SW480 (cell line): ENCODE measurements around the gene CXCR3.
"Not testable (repeated sequence)": the region's sequence is repeated elsewhere in the genome, so short reads cannot be mapped to it uniquely, and the experiment has no call there.

Experiments
- DNase-seq: peaks from one replicate; pipeline ENCODE4 v3.0.0-alpha.2; 2016; ENCODE audit warnings: low spot score

CXCR3 gene

DNA sequence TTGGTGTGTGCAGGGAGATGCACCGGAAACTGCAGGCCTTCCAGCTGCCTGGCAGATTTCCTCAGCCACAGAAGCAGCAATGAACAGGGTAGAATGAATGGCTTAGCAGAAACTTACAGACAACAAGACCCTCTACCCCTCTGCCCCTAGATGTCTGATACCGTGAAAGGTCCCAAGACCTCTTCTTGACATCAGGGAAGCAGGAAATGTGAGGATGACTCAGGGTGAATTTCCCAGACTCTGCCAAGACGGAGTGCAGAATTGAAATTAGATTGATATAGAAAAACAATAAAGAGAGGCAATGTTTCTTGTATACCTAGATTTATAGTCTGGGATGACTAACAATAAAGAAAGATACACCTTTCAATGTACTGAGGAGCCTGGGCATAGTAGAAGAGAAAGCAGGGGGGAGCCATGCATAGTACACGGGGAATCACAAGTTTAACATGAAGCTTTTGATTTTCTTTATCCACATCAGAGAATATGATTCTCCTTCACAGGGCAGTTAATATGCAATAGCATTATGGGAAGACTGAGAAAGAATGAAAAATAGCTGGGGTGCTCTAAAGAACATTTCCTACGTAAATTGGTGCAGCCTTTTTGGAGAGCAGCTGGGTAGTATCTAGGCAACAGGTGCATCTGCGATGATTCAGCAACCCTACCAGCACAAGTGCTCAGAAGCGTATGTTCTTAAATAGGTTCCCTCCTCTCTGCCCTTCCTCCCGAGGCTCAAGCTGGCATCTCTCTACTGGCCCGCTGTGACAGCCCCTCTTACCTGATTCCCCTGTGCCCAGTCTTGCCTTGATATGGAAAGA is 18.3 kb upstream of the CXCR3 start:
- DNase-seq = no peak

DNA sequence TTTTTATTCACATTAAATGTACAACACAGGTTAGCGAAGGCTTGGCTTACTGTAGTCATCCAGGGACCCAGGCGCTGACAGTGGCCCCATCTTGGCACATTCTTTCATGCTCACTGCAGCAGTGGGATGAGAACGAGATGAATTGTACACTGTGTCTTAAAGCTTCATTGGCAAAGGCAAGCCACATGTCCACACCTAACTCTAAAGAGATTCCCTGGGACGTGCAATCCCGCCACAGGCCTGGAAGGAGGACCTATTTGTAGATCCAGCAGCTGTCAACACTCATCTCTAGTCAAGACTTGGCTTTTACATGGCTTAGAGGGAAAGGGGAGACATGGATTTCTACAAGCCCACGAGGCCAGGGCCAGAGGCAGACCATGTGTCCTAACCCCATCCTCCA is 16.1 kb upstream of the CXCR3 start:
- no peak for DNase-seq

DNA sequence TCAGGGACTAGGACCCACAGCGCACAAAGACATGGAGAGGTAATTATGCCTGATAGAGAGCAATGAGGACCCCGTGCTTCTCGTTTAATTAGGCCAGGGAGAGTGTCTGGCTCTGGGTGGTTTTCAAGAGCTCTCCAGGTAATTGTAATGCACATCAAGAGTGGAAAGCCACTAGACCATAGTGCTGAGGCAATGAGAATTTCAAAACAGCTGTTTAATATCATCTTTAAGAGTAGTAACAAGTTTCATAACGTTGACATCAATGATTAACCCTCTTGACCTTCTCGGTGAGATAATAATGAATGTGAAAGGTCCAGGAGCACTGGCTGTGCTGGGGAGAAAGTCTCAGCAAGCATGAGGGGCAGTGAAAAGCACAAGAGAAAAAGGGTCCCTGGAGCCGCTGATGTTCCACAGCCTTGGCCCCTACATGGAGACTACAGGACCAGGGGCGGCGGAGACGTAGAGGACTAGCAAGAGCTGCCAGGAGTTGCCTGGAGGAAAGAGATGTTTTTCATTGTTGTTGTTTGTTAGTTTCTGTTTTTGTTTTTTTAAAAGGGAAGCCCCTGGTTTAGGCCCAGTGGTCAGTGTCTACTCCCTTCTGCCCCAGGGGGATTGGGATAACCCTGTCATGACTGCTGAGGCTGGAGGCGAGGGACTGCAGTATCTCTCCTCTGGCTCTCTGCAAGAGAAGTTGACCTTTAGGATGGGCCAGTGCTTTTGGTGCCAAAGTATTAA is 14.8 kb upstream of the CXCR3 start:
- no peak for DNase-seq

DNA sequence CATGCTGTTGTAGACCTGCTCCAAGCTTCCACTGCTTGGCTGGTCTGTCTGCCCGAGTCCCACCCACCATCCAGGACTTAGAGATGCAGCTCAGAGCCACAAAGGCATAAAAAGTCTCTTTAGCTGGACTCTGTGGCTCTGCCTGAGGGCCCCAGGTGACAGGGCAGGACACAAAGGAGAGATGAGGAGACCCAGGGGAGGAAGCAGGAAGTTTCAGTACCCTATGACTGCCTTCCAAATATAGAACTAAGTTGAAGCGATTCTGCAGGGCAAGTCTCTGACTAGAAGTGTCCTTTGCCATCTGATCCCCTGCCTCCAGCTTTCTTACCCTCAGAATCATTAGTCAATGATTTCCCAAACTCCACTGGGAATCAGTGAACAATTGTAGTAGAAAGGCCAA is 11.2 kb upstream of the CXCR3 start:
- DNase-seq = no peak

DNA sequence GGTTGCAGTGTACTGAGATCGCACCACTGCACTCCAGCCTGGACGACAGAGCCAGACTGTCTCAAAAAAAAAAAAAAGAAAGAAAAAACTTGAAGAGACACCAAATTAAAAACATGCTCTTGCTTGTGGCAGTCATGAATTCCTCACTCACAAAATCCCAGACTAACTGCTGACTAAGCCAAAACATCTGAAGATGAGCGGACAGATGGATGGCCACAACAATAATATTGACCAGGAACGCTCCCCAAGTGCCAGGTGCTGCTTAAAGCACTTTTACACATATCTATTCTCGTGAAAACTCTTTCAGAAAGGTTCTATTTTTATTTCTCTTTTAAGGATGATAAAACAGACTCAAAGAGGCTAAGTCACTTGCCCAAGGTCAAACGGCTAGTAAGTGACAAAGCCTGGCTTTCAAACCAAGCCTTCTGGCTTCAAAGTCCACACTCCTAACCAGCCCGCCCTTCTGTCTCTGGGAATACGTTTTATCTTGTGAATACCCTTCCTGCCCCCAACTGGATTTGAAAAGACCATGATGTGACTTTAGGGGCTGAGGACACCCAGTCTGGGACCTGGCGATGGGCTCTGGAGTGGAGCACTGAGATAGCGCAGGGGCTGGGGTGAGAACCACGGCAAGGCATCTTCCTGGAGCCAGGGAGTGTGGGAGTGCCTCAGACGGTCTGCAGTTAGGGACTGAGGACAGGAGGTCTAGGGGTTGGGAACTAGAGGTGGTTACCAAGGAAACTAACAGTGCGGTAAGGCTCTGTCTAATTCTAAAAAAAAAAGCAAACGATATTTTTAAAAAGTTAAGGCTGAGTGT is 9.5 kb upstream of the CXCR3 start:
- DNase-seq = no peak

DNA sequence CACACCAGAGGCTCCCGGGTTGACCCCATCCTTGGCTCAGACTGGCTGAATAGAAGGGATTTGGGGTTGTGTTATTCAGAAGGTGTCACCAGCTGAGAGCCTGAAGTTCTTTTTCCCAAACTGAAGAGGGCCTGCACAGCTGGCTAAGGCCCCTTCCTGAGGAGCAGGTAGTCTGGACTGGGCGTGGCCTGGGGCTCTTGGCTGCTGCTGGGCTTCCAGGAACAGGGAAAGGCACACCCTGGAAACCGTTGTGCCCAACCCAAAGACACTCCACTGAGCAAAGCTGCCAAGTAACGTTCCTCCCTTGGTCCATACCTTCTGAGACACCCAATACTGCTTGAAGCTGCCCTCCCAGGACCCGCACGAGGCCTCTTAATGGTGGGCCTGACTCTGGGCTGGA is 8.3 kb upstream of the CXCR3 start:
- no peak for DNase-seq

DNA sequence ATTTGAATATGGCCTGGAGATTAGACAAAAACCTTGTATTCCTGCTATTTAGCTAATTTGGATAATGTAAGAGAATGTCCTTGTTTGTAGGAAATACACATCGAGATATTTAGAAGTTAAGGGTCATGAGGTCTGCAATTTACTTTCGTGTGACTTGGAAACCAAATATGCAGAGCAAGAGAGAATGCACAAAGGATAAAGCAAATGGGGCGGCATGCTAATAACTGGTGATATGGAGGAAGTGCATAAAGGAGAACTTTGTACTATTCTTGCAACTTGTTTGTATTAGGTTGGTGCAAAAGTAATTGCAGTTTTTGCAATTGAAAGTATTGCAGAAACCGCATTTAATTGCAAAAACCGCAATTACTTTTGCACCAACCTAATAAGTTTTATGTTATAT is 7.2 kb upstream of the CXCR3 start:
- no peak for DNase-seq

DNA sequence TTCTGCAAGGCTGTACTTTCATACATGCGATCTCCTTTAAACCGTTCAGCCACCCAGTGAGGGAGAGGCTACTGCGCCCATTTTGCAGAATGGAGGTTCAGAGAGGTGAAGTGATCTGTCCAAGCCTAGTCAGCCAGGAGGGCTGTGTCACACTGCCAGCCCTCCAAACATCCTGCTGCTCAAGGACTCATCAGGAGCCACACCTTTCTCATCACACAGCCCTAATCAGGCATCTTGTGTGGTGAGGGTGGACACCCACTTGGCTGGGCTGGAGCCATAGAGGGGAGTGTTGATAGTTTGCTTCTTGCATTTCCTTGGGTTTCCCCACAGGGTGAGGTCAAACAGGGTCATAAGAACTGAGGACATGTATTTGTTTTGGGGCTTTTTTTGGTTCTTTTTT is 5.4 kb upstream of the CXCR3 start:
- DNase-seq = no peak

DNA sequence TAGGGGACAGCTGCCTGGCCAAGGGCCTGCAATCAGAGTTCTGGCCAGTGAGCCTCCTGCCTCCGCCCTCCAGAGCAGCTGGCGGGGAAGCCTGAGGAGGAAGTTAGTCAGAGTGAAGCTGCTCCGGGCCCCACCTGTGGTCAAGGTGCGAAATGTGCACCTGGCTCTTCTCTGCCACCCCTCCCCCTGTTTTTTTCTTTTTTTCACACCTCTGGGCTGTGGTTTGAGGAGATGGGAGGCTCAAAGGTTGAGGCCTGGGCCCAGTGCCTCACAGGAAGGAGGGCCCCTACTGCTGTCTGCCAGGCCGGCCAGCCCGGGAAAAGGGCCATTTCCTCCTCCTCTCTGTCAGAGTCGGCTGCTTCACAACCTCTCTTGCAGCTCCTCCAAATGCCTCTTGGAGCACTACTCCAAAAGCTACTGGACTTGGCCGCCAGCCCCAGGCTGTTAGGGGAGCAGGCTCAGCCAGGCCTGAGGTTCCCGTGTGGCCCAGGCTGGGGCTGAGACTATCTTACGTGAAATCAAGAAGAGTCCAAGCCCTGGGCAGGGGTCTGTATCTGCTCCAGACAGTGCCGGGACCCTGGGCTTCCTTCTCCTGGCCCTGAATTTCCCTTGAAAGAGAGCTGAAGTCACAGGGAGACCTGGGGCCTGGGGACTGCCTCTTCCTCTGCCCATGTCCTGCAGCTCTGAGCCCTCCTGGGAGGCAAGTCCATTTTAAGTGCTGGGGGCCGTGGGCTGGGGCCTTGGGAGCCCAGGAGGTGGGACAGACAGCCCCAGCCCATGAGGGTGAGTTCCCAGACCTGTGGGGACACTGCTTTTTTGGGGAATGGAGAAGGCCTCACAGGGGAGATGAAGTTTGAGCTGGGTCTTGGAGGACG is 4.5 kb upstream of the CXCR3 start:
- peak; percentile 78 for DNase-seq

DNA sequence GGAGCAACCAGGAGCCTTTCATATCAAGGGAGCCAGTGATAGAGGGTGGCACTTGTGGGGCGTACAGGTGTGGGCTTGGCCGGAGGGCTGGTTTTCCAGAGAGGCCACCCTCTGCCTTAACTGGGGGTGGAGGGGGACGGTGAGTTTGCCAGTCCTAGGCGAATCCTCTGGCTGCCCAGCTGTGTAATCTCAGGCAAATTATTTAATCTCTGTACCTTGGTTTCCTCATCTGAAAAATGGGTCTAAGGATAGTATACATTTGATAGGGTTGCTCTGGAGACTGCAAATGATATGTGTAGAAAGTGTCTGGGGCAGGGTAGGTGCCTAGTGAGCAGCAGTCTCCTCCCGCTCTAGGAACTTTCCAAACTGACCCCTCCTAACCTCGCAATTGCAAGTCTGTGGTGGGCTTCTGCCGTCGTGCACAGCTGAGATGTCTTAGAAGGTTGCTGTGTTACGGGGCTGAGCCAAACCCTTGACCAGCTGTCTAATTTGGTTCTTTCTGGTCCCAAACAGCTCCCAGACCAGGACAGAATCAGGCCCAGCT is 3.8 kb upstream of the CXCR3 start:
- no peak for DNase-seq

DNA sequence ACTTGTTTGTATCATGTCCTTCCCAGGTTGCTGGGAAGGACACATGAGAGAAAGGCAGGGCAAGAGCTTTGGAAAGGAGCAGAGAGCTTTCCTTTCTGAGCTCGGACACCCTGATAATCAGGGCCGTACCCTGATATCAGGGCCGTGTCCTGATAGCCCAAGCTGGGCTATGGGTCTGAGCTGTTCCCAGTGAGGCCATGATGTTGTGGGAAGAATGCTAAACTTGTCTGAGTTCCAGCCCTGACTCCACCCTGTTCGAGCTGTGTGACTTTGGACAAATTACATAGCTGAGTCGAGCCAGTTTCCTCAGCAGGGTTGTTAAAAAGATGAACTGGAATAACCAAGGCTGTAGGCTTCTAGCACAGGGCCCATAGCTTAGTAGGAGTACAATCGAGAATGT is 3.3 kb upstream of the CXCR3 start:
- no peak for DNase-seq

DNA sequence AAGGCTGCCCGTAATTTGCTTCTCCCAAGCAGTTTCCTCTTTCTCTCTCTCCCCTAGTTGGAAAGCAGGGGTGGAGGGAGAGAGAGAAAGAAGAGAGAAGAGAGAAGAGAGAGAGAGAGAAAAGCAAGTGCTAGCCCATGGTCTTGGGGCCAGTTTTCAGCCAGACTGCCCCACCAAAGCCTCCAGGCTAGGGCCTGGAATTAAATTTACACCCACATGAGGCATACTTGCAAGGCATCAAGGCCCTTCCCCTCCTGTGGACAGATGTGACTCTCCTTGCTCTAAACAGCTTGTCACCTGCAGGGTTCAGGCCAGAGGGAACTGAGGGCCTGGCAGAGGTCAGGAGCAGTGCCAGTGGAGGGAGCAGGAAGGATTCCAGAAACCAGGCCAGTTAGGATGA is 1.7 kb upstream of the CXCR3 start:
- no peak for DNase-seq

DNA sequence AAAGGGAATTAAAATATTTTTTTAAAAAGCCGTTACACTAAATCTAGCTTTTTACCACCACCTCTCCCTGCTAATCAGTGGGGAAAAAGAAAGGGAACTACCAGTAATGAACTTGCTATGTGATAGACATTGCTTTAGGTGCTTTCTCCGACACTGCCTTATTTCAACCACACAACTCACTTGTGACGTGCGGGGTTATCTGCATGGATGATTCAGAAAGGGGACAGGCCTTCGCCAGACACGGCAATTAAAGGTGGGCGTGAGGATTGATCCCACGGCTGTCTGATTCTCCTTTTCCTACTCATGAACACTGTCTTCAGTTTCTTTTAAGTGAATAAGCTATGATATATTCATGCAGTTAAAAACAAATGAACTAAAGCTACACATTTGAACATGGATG is 882 bp upstream of the CXCR3 start:
- DNase-seq = no peak

DNA sequence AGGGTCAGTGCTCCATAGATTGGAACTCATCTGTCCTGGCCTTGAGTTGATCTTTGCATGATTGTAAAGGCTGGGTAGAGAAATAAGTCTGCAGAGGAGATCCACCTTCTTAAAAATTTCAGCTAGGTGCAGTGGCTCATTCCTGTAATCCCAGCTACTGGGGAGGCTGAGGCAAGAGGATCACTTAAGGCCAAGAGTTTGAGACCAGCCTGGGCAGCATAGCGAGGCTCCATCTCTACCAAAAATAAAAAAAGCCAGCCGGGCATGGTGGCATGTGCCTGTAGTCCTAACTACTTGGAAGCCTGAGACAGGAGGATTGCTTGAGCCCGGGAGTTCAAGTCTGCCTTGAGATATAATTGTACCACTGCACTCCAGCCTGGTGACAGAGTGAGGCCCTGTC is 476 bp upstream of the CXCR3 start:
- DNase-seq = no peak

DNA sequence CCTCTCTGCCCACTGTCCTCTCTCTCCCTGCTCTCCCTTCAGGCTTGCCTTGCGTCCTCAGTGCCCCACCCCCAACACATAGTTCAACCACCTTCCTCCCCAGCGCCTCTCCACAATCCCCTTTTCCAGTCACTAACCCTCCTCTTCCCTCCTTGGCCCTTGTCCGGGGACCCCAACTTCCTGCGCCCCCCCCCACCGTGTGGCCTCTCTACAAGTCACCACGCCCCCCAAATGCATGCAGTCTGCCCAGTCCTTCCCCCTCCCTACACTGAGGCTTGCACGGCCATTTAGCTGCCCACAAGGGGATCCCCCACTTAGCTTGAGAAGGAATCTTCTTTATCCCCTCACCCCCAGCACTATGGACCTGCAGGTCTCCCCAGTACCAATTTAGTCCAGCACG is 569 bp downstream of the CXCR3 start:
- no peak for DNase-seq

DNA sequence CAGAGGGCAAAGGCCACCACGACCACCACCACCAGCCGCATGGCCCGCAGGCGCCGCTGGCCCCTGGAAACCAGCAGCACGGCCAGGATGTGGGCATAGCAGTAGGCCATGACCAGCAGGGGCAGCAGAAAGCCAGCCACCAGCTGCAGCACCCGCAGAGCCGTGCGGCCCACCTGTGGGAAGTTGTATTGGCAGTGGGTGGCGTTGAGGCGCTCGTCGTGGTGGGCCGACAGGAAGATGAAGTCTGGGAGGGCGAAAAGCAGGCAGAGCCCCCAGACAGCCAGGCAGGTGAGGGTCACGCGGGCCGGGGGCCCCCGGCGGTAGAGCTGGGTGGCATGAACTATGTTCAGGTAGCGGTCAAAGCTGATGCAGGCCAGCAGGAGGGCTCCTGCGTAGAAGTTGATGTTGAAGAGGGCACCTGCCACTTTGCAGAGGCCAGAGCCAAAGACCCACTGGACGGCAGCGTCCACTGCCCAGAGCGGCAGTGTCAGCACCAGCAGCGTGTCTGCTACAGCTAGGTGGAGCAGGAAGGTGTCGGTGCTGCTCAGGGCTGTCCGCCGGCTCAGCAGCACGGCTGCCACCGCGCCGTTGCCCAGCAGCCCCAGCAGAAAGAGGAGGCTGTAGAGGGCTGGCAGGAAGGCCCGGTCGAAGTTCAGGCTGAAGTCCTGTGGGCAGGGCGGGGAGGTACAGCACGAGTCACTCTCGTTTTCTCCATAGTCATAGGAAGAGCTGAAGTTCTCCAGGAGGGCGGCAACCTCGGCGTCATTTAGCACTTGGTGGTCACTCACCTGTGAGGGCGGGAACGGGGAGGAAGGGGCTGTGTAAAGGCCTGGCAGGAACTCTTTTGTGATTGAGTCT is 1.4 kb downstream of the CXCR3 start:
- DNase-seq = peak; percentile 50

DNA sequence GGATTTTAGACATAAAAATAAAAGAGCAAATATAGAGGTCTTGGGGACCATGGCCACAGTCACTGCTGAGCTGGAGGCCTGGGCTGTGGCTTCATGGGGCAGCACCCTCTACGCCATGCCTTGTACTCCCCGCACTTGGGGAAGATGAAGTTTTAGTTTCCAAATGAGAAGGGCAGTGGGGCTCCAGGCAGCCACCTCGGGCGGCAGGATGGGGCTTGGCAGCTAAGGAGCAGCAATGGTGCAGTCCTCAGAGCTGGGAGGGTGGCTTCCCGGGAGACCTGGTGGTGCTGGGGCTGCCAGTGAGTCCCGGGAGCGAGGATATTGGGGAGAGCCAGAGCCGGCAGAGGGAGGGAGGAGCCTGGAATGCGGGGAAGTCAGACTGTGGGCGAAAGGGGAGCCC is 2.4 kb downstream of the CXCR3 start:
- no peak for DNase-seq

DNA sequence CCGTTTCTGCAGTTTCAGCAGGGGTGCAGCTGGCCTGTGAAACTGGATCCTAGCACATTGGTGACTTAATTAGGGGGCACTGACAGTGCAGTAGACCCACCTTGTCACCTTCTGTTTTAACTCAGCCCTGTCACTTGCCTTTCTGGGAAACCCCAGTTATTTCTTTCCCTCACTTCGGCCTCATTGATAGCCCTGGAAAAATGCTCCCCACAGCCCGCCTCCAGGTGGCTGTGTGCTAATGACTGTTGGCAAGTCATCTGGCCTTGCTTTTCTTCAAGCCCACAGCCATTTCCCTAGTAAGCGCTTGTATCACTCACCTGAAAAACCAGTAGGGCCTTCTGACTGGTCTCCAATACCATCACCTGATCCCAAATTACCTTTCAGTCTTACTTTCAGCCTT is 3.3 kb downstream of the CXCR3 start:
- DNase-seq = no peak

DNA sequence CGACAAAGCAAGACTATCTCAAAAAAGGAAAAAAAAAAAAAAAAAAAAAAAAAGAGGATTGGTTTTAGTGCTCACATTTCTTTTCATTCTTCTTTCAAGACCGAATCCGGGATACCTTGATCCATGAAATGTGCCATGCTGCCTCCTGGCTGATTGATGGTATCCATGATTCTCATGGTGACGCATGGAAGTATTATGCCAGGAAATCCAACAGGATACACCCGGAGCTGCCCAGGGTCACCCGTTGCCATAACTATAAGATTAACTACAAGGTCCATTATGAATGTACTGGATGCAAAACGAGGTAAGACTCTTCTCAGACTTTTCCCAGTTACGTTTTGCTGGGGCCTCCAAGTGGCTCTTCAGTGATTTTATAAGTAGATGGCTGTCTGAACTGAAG is 6.1 kb downstream of the CXCR3 start:
- no peak for DNase-seq

DNA sequence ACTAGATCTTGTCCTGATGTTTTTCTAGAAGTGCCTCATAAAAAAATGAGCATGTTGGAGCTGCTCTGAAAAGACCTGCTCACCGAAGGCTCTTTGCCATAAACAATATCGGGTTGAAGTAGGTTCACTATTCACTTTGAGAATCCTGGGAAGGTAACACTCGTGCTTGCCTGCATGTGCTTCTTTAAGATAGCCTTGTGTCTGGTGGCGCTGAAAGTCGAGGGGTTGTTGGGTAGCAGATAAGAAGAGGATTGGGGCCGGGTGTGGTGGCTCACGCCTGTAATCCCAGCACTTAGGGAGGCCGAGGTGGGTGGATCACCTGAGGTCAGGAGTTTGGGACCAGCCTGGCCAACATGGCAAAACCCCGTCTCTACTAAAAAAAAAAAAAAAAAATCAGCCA is 6.6 kb downstream of the CXCR3 start:
- not testable (repeated sequence) for DNase-seq
